HG02973 (cell line): ENCODE data around the gene TENT5A.
"Not testable (repeated sequence)": the region's sequence is repeated elsewhere in the genome, so short reads cannot be mapped to it uniquely, and the experiment has no call there.

Experiments used
- ATAC-seq: cut with Tn5 transposase; IDR thresholded peaks from one replicate; pipeline ENCODE4 v1.9.1; 2021; ENCODE audit warnings: moderate library complexity; ENCODE audit not compliant: unreplicated experiment

The TENT5A gene

DNA sequence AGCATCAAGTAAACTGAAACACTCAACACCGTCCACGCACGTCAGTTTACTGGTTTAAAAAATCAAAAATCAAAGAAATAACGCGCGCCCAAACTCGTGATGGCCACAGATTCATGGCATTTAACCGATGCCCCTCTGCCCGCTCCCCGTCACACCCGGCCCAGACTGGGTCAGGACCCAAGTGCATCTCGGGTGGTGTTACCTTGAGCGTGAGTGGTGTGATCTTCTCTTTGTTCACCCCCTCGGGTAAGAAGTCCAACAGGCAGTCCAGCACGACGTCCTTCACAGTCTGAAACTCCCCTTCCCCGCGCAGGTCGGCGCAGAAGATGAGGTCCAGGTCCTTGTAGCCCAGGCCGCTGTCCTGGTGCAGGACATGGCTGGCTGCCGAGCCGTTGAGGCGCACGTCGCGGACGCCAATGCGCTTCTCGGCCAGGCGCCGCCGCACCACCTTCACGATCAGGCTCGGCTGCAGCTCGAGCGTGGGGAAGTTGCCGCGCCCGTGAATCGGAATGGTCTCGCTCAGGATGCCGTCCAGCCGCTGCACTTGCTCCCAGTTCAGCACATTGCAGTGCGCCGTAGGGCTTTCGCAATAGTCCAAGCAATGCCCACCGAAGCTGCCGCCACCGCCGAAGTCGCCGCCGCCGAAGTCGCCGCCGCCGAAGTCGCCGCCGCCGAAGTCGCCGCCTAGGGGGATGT lies 945 bp downstream of the TENT5A start:
- ATAC-seq = no peak

GRCh38 chr6:81750681-81751387 lies 1.6 kb downstream of the TENT5A start:
- no peak for ATAC-seq

DNA sequence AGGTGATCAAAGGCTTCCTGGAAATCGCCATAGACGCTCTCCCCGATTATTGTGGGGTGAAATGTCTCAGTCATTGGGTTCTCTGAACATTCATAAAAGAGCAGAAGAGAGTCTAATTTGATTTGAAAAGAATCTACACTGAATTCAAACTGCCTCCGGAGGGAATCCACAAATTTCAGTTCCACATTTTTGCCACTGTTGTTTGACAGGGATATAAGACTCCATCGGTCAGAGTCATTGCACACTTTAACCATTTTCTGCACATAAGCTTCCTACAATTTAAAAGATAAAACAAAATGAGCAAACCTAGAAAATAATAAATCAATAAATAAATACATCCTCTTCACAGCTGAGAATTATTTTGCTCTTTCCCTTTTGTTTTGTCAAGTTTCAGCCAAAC lies 2.3 kb downstream of the TENT5A start:
- no peak for ATAC-seq

DNA sequence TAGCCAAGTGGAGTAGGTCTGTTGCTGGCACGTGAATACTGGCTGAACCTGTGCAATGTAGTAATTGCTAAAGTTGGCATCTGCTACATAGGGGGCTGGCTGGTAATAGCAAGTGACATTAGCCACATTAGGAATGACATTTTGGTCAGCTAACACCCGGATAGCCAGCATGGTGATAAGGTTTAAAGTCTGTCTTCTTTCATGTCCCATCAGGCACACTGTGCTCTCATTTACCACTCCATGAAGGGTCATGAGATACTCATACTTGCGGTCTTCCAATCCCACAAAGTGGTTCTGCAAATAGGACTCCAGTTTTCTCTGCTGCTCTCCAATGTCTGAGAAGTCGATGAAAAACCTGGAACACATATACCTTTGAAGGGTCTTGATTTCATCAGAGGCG lies 2.8 kb downstream of the TENT5A start:
- ATAC-seq = no peak

DNA sequence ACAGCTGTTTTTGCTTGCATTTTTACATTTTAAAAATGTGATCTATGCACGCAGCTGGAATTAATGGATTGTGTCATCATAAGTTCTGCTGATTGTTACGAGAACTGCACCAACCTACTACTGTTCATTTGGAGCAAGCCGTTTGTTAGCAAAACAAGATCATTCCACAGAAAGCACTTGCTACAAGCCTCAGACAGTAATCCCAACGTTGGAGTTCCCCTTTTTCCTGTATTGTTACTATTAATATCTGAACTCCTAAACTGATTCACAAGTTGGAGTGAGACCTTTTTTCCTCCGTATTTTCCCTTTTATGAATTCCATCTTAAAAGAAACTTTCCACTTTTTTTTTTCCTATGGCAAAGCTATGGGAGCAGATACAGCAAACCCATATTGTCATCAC lies 3.5 kb downstream of the TENT5A start:
- no peak for ATAC-seq

GRCh38 chr6:81747327-81747726 lies 5.2 kb downstream of the TENT5A start:
- no peak for ATAC-seq

- no peak for ATAC-seq
Measured at GRCh38 chr6:81744131-81744530, 8.3 kb downstream of the TENT5A start.

DNA sequence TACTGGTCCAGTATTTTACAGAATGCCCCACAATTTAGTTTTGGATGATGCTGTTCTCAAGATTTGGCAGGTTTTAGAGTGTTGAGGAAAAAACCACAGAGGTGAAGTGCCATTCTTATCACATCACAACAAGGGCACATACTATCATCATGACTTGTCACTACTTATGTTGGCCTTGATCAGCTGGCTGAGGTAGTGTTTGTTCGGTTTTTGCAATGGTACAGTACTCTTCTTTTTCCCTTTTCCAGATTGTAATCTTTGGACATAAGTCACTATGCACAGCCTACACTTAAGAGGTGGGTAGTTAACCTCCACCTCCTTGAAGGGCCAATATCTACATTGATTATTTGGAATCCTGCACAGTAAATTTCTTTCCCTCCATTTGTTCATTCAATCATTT lies 8.8 kb downstream of the TENT5A start:
- ATAC-seq = no peak

DNA sequence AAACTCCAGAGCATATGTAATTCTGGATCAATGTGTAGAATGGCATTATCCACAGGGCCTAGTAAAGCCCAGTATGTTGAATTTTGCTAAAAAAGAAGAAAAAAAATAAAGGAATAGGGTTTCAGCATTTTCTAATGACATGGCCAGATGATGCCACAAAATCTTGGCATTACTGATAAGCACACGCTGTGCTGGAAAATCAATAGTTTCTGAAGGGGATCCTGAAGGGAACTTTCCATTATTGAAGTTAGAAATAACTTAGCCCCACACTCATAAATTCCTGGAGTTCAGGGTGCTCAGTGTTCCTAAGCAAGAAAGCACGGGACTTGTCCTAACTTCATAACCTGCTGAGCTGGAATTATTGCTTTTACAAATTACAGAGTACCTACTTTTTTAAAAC lies 10.8 kb downstream of the TENT5A start:
- ATAC-seq = no peak

- not testable (repeated sequence) for ATAC-seq
Measured at GRCh38 chr6:81740591-81740990, 11.9 kb downstream of the TENT5A start.

GRCh38 chr6:81739230-81740195 lies 13.0 kb downstream of the TENT5A start:
- no peak for ATAC-seq

GRCh38 chr6:81736428-81736827 lies 16.1 kb downstream of the TENT5A start:
- no peak for ATAC-seq

- ATAC-seq = no peak
Measured at GRCh38 chr6:81735756-81736380, 16.6 kb downstream of the TENT5A start.

GRCh38 chr6:81734500-81735150 lies 17.9 kb downstream of the TENT5A start:
- ATAC-seq = no peak

- no peak for ATAC-seq
Measured at GRCh38 chr6:81734081-81734480, 18.4 kb downstream of the TENT5A start.

GRCh38 chr6:81731814-81732213 lies 20.7 kb downstream of the TENT5A start:
- no peak for ATAC-seq

DNA sequence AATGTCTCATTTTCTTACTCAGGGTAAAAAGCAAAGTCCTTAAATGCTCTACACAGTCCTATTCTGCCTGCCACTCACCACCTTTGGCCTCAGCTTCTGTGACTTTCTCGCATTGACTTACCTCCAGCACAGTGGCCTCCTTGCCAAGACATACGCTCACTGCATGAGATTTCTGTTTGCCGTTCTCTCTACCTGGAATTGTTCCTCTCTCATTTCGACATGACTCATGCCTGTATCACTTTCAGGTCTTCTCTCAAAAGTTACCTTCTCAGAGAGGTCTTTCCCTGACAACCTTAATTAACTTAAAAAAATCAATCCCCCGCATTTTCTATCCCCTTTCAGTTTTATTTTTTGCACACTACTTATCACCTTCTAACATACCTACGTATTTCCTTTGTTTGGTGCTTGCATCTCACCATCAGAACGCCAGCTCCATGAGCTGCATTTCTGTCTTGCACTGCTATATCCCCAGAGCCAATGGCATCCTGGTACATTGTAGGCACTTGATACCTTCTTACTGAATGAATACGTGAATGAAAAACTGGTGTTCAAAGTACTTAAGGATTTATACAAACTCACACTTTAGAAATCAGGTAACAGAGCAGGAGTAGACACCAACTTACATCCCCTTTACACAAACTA lies 24.5 kb downstream of the TENT5A start:
- no peak for ATAC-seq

DNA sequence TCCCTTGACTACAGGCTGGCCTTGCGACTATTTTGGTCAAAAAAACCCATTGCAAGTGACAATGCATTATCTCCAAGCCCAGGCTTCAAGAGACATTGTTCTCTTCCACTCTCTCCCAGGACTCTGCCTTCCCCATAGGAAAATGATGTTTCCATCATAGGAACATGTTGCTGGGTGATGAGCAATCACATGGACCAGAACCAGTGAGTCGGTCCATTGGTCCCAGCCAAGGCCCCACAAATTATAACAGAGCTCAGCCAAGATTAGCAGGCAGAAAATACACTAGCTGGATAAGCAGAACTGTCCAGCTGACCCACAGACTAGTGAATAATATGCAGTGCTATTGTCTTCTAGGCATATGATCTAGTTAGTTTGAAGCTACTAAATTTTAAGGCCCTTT lies 27.4 kb downstream of the TENT5A start:
- no peak for ATAC-seq

- no peak for ATAC-seq
Measured at GRCh38 chr6:81722506-81723223, 29.8 kb downstream of the TENT5A start.
